OCI-LY7 (cell line): ENCODE data around the gene ZC3H11A. TPM values are rescaled to one million over a fixed set of nuclear protein-coding genes. Genes with fewer than 3 reads are reported as not detected.
A peak's percentile ranks its signal among the peaks of the same experiment; 100 is the strongest.

ENCODE experiments used
- BruUV-seq: library from RNA; stranded (reverse); fragments of 400-500 nt; replicated peaks from 2 replicates; lab custom pipeline; 2021; lab: Mats Ljungman, UMichigan
- CTCF ChIA-PET: fragments of 300-600 bp; sonication (Branson Sonifier 250); formaldehyde crosslinking; loops from one replicate; lab custom pipeline; 2022; ENCODE audit warnings: antibody characterized with exemption; ENCODE audit not compliant: unreplicated experiment; lab: Charles Lee
- POLR2A ChIA-PET: fragments of 300-600 bp; sonication (Branson Sonifier 250); formaldehyde crosslinking; loops from one replicate; lab custom pipeline; 2022; ENCODE audit warnings: antibody characterized with exemption; lab: Charles Lee
- DNase-seq: peaks from one replicate; pipeline ENCODE4 v3.0.0-alpha.2; 2015; ENCODE audit warnings: low spot score
- H2AFZ ChIP-seq: fragments of 200-600 bp; sonication (generic), shearing (Covaris generic); 2 replicates; pipeline ENCODE4 v1.6.1; 2014; ENCODE audit warnings: mild to moderate bottlenecking, antibody characterized with exemption, low read length, moderate library complexity
- H3K27ac ChIP-seq: fragments of 200-600 bp; sonication (generic); 2 replicates; pipeline ENCODE4 v1.5.1; 2014; ENCODE audit warnings: mixed run types, low read depth, mild to moderate bottlenecking, moderate library complexity, low read length, inconsistent platforms; ENCODE audit not compliant: poor library complexity, severe bottlenecking
- H3K36me3 ChIP-seq: fragments of 200-600 bp; sonication (generic); 2 replicates; pipeline ENCODE4 v1.6.1; 2014; ENCODE audit warnings: mild to moderate bottlenecking, antibody characterized with exemption, low read length, moderate library complexity, mixed read lengths; ENCODE audit not compliant: insufficient read depth
- H3K4me1 ChIP-seq: fragments of 200-600 bp; sonication (generic); 2 replicates; pipeline ENCODE4 v1.5.1; 2014; ENCODE audit warnings: mild to moderate bottlenecking, low read length; ENCODE audit not compliant: insufficient read depth, poor library complexity, severe bottlenecking
- H3K4me2 ChIP-seq: fragments of 200-600 bp; sonication (generic); 2 replicates; pipeline ENCODE4 v1.6.1; 2014; ENCODE audit warnings: mild to moderate bottlenecking, low read length
- H3K4me3 ChIP-seq: fragments of 200-600 bp; sonication (generic); 2 replicates; pipeline ENCODE4 v1.5.1; 2014; ENCODE audit warnings: mild to moderate bottlenecking, low read depth, low read length; ENCODE audit not compliant: poor library complexity, severe bottlenecking
- H3K79me2 ChIP-seq: fragments of 200-600 bp; sonication (generic); 2 replicates; pipeline ENCODE4 v1.6.1; 2016; ENCODE audit warnings: low read depth, mild to moderate bottlenecking, low read length, moderate library complexity, mixed read lengths; ENCODE audit not compliant: insufficient read depth
- H3K9me2 ChIP-seq: fragments of 200-600 bp; sonication (generic); 2 replicates; pipeline ENCODE4 v1.6.1; 2016; ENCODE audit warnings: mild to moderate bottlenecking, low read length, mixed read lengths; ENCODE audit not compliant: insufficient read depth
- H3K9me3 ChIP-seq: fragments of 200-600 bp; sonication (generic); 2 replicates; pipeline ENCODE4 v1.6.1; 2014; ENCODE audit warnings: mild to moderate bottlenecking, mixed run types, low read length, mixed read lengths
- H4K20me1 ChIP-seq: fragments of 200-600 bp; sonication (generic); 2 replicates; pipeline ENCODE4 v1.6.1; 2014; ENCODE audit warnings: mild to moderate bottlenecking, antibody characterized with exemption, low read length, moderate library complexity, mixed read lengths; ENCODE audit not compliant: insufficient read depth
- CTCF ChIP-seq: fragments of 200-600 bp; sonication (generic); conservative IDR thresholded peaks from 2 replicates; pipeline ENCODE4 v1.5.1; 2014; ENCODE audit warnings: mild to moderate bottlenecking, antibody characterized with exemption, low read length, moderate library complexity, mixed read lengths
- EZH2phosphoT487 ChIP-seq: fragments of 200-600 bp; sonication (generic); IDR thresholded peaks from 2 replicates; pipeline ENCODE4 v1.6.1; 2018; ENCODE audit warnings: low read depth, borderline replicate concordance, mild to moderate bottlenecking, mixed run types, antibody characterized with exemption, low read length, moderate library complexity, mixed read lengths
- intact Hi-C: fragments of 100-400 bp; cut with micrococcal nuclease; formaldehyde crosslinking; loops from one replicate; pipeline ENCODE4 v1.10.0; 2022; ENCODE audit not compliant: unreplicated experiment
- small RNA-seq: library from RNA; depleted of rRNA; stranded (forward); fragments of <200 nt; gene quantifications from one replicate; pipeline ENCODE3, GENCODE V24; 2014
- total RNA-seq, 2 experiments: library from RNA; depleted of rRNA in 1 of 2; stranded (reverse); fragments of >200 nt in 1 of 2; shearing (Covaris generic) in 1 of 2; gene quantifications; 2 replicates each; pipeline ENCODE4 v1.2.3, GENCODE V29; 2014 to 2022

Gene ZC3H11A
- total RNA-seq, 2 experiments from 2014 or later, result 113 to 143 TPM

- DNase-seq, result no peak
- ChIA-PET POLR2A (no interaction called here), CTCF (no interaction called here)
- H3K4me2 ChIP-seq, result no peak overlapping the region
- H2AFZ ChIP-seq, result no peak overlapping the region
- no peaks in the 10 kb centered on the region for H3K4me1 ChIP-seq
- no peak for TF ChIP-seq CTCF
- no peak for TF ChIP-seq EZH2phosphoT487
- H3K27ac ChIP-seq, result no peak overlapping the region
- intact Hi-C loops, result no loop called here
- H3K36me3 ChIP-seq, result peaks cover 93% of the 10 kb centered on the region
- no peaks in the 10 kb centered on the region; the same call in 1 of the 2 replicates for H3K79me2 ChIP-seq
- no peaks in the 10 kb centered on the region for H4K20me1 ChIP-seq
- H3K9me3 ChIP-seq, result no peaks in the 10 kb centered on the region
- no peaks in the 10 kb centered on the region for H3K9me2 ChIP-seq
- H3K4me3 ChIP-seq, result no peak overlapping the region
- BruUV-seq, result no TSS peak
Observed at GRCh38 chr1:203842559-203842876, 47.1 kb downstream of the ZC3H11A start.

- Histone ChIP-seq H2AFZ (no peak overlapping the region), H3K4me1 (no peaks in the 10 kb centered on the region), H3K27ac (no peak overlapping the region), H3K79me2 (no peaks in the 10 kb centered on the region; the same call in 1 of the 2 replicates), H3K9me2 (no peaks in the 10 kb centered on the region), H3K9me3 (no peaks in the 10 kb centered on the region), H3K4me2 (no peak overlapping the region), H4K20me1 (no peaks in the 10 kb centered on the region), H3K4me3 (no peak overlapping the region), H3K36me3 (peaks cover 93% of the 10 kb centered on the region)
- intact Hi-C loops, result no loop called here
- BruUV-seq, result no TSS peak
- ChIA-PET CTCF (no interaction called here), POLR2A (no interaction called here)
- DNase-seq, result no peak
- TF ChIP-seq EZH2phosphoT487, result no peak
- TF ChIP-seq CTCF, result no peak
Observed at GRCh38 chr1:203843435-203843834, 48.0 kb downstream of the ZC3H11A start.

Small RNA genes lying within 50 kb of the gene (small RNA-seq; reads per million reads assigned to genes)
- gene ZC3H11A, result 1.3 reads per million, percentile 61 among the genes with 10 or more reads in this experiment

Other genes with a start within 250 kb of the ZC3H11A start
- 7.5 and 8.5 TPM in 2 replicates for gene ATP2B4, start 168.8 kb upstream of the ZC3H11A start, total RNA-seq (2014; rRNA removed; shearing (Covaris generic))
- gene ATP2B4, start 168.8 kb upstream of the ZC3H11A start, total RNA-seq (2022), result 16.6 and 16.7 TPM in 2 replicates
- gene LAX1, start 30.4 kb upstream of the ZC3H11A start, total RNA-seq (2014; rRNA removed; shearing (Covaris generic)), result 19.6 and 20.3 TPM in 2 replicates
- 63.8 and 66.7 TPM in 2 replicates for gene LAX1, start 30.4 kb upstream of the ZC3H11A start, total RNA-seq (2022)
- 9.1 and 12.2 TPM in 2 replicates for gene ZBED6, start within 50 bp of the ZC3H11A start, total RNA-seq (2014; rRNA removed; shearing (Covaris generic))
- gene ZBED6, start within 50 bp of the ZC3H11A start, total RNA-seq (2022), result 32.1 and 35.8 TPM in 2 replicates
- gene SNRPE, start 66.0 kb downstream of the ZC3H11A start, total RNA-seq (2014; rRNA removed; shearing (Covaris generic)), result 95.9 and 109 TPM in 2 replicates
- 299 and 322 TPM in 2 replicates for gene SNRPE, start 66.0 kb downstream of the ZC3H11A start, total RNA-seq (2022)